ENCODE measurements around the gene CTCF. TPM values are rescaled to one million over a fixed set of nuclear protein-coding genes. Genes with fewer than 3 reads are reported as not detected.

The CTCF gene
- total and polyA plus RNA-seq, 2 donors (not counting 1 experiment from before 2014, with no cell fraction given): 20.0 to 20.9 TPM

DNA sequence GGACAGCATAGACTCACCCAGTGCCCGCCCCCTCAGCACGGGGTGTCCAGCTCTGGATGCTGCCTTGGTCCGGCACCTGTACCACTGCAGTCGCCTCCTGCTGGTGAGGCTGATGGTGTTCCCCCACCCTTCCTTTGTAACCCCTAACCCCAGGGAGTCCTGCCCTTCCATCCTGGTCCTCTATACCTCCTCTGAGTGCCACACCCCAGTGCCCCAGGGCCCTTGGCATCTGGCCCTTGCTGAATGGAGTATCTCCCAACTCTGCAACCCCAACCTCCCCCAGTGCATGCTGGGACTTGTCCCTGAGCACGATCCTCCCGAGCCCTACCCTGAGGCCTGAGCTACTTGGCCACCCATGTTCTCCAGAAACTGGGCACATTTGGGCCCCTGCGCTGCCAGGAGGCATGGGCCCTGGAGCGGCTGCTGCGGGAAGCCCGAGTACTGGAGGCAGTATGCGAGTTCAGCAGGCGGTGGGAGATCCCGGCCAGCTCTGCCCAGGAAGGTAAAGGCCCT is 17.9 kb upstream of the CTCF start:
- Histone ChIP-seq H3K4me3 (replicated peaks in 1 of 4; ENCODE audit: control extremely low read depth in 1 of 4, insufficient read depth in 1 of 4, low read depth in 3 of 4, low read length in 4 of 4) (no peak overlapping the region), H3K27me3 (ENCODE audit: control insufficient read depth, insufficient read depth, low read length) (no peaks in the 10 kb centered on the region), H3K9ac (ENCODE audit: insufficient read depth, low read length) (no peak overlapping the region), H3K36me3 (ENCODE audit: control insufficient read depth, insufficient read depth, low read length) (peaks cover 46% of the 10 kb centered on the region), H3K9me3 (ENCODE audit: control insufficient read depth, insufficient read depth, low read depth, low read length) (no peaks in the 10 kb centered on the region), H3K4me2 (ENCODE audit: extremely low read depth, insufficient read depth, low read length) (no peak overlapping the region), H3K4me1 (ENCODE audit: control insufficient read depth, extremely low read depth, insufficient read depth, low read length) (peaks cover 6% of the 10 kb centered on the region), H3K27ac (ENCODE audit: insufficient read depth, low read length) (no peak overlapping the region), H4K20me1 (ENCODE audit: control insufficient read depth, extremely low read depth, insufficient read depth, low read length) (no peaks in the 10 kb centered on the region), H3K79me2 (ENCODE audit: control insufficient read depth, insufficient read depth, low read length) (no peaks in the 10 kb centered on the region), H2AFZ (ENCODE audit: low read length) (no peak overlapping the region)
- TF ChIP-seq EZH2 (IDR thresholded peaks at IDR 0.05; ENCODE audit: low read length, missing control alignments) (no peak), CTCF (conservative IDR thresholded peaks at IDR 0.05 in 1 of 2, IDR thresholded peaks at IDR 0.05 in 1 of 2; ENCODE audit: low read depth in 1 of 2, low read length in 2 of 2) (no peak)
- DNase-seq (ENCODE audit: low read depth in 2 of 2): no peak

DNA sequence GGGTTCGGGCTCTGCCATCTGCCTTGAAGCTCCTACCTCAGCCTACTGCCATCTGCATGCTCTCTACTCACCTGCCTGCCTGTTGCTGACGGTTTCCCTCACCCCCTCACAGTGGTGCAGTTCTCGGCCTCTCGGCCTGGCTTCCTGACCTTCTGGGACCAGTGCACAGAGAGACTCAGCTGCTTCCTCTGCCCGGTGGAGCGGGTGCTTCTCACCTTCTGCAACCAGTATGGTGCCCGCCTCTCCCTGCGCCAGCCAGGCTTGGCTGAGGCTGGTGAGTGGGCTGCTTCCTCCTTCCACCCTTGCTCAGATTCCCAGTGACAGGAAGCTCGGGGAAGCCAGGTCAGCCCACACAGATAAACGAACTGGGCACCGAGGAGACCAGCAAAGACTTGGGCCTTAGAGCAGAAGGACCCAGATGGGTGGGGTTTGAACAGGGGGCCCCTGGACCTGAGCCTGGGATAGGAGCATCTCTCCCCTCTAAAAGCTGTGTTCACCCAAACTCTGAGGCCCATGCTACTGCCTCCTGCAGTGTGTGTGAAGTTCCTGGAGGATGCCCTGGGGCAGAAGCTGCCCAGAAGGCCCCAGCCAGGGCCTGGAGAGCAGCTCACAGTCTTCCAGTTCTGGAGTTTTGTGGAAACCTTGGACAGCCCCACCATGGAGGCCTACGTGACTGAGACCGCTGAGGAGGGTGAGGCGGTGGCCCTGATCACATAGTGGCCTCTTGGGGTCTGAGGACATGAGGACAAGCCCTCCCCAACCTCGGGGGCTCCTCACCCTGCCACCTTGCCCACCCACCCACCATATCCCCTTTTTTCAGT is 17.3 kb upstream of the CTCF start:
- H3K79me2 ChIP-seq (ENCODE audit: control insufficient read depth, insufficient read depth, low read length): no peaks in the 10 kb centered on the region
- no peak overlapping the region for H3K9ac ChIP-seq (ENCODE audit: insufficient read depth, low read length)
- H3K27me3 ChIP-seq (ENCODE audit: control insufficient read depth, insufficient read depth, low read length): no peaks in the 10 kb centered on the region
- TF ChIP-seq EZH2 (IDR thresholded peaks at IDR 0.05; ENCODE audit: low read length, missing control alignments): no peak
- TF ChIP-seq CTCF (conservative IDR thresholded peaks at IDR 0.05 in 1 of 2, IDR thresholded peaks at IDR 0.05 in 1 of 2; ENCODE audit: low read depth in 1 of 2, low read length in 2 of 2): no peak
- H3K4me2 ChIP-seq (ENCODE audit: extremely low read depth, insufficient read depth, low read length): no peak overlapping the region
- no peaks in the 10 kb centered on the region for H4K20me1 ChIP-seq (ENCODE audit: control insufficient read depth, extremely low read depth, insufficient read depth, low read length)
- H3K4me3 ChIP-seq (replicated peaks in 1 of 4; ENCODE audit: control extremely low read depth in 1 of 4, insufficient read depth in 1 of 4, low read depth in 3 of 4, low read length in 4 of 4): no peak overlapping the region
- peaks cover 6% of the 10 kb centered on the region for H3K4me1 ChIP-seq (ENCODE audit: control insufficient read depth, extremely low read depth, insufficient read depth, low read length)
- H2AFZ ChIP-seq (ENCODE audit: low read length): no peak overlapping the region
- H3K36me3 ChIP-seq (ENCODE audit: control insufficient read depth, insufficient read depth, low read length): peaks cover 42% of the 10 kb centered on the region
- H3K9me3 ChIP-seq (ENCODE audit: control insufficient read depth, insufficient read depth, low read depth, low read length): no peaks in the 10 kb centered on the region
- no peak overlapping the region for H3K27ac ChIP-seq (ENCODE audit: insufficient read depth, low read length)
- DNase-seq (ENCODE audit: low read depth in 2 of 2): no peak

GRCh38 chr16:67545665-67546024 is 16.7 kb upstream of the CTCF start:
- Histone ChIP-seq H3K36me3 (ENCODE audit: control insufficient read depth, insufficient read depth, low read length) (peaks cover 40% of the 10 kb centered on the region), H3K4me1 (ENCODE audit: control insufficient read depth, extremely low read depth, insufficient read depth, low read length) (peaks cover 6% of the 10 kb centered on the region), H3K79me2 (ENCODE audit: control insufficient read depth, insufficient read depth, low read length) (no peaks in the 10 kb centered on the region), H4K20me1 (ENCODE audit: control insufficient read depth, extremely low read depth, insufficient read depth, low read length) (no peaks in the 10 kb centered on the region), H3K9ac (ENCODE audit: insufficient read depth, low read length) (no peak overlapping the region), H3K9me3 (ENCODE audit: control insufficient read depth, insufficient read depth, low read depth, low read length) (no peaks in the 10 kb centered on the region), H3K27ac (ENCODE audit: insufficient read depth, low read length) (no peak overlapping the region), H3K4me2 (ENCODE audit: extremely low read depth, insufficient read depth, low read length) (no peak overlapping the region), H2AFZ (ENCODE audit: low read length) (no peak overlapping the region), H3K27me3 (ENCODE audit: control insufficient read depth, insufficient read depth, low read length) (no peaks in the 10 kb centered on the region), H3K4me3 (replicated peaks in 1 of 4; ENCODE audit: control extremely low read depth in 1 of 4, insufficient read depth in 1 of 4, low read depth in 3 of 4, low read length in 4 of 4) (no peak overlapping the region)
- no peak for DNase-seq (ENCODE audit: low read depth in 2 of 2)
- TF ChIP-seq EZH2 (IDR thresholded peaks at IDR 0.05; ENCODE audit: low read length, missing control alignments) (no peak), CTCF (conservative IDR thresholded peaks at IDR 0.05 in 1 of 2, IDR thresholded peaks at IDR 0.05 in 1 of 2; ENCODE audit: low read depth in 1 of 2, low read length in 2 of 2) (no peak)
